ENCODE results near the gene CENPB. TPM values are rescaled to one million over a fixed set of nuclear protein-coding genes. Genes with fewer than 3 reads are reported as not detected.

The CENPB gene
- total RNA-seq, 1 donor from 2014 or later = 82.3 TPM

- TF ChIP-seq, protein P1, sequence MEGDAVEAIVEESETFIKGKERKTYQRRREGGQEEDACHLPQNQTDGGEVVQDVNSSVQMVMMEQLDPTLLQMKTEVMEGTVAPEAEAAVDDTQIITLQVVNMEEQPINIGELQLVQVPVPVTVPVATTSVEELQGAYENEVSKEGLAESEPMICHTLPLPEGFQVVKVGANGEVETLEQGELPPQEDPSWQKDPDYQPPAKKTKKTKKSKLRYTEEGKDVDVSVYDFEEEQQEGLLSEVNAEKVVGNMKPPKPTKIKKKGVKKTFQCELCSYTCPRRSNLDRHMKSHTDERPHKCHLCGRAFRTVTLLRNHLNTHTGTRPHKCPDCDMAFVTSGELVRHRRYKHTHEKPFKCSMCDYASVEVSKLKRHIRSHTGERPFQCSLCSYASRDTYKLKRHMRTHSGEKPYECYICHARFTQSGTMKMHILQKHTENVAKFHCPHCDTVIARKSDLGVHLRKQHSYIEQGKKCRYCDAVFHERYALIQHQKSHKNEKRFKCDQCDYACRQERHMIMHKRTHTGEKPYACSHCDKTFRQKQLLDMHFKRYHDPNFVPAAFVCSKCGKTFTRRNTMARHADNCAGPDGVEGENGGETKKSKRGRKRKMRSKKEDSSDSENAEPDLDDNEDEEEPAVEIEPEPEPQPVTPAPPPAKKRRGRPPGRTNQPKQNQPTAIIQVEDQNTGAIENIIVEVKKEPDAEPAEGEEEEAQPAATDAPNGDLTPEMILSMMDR (conservative IDR thresholded peaks at IDR 0.05; ENCODE audit: low read depth, low read length) = no peak
- no peak for DNase-seq (ENCODE audit: low read depth)
- peak overlapping the region; percentile 1 for H3K4me3 ChIP-seq (ENCODE audit: low read depth, low read length)
Observed at GRCh38 chr20:3808544-3808943, 22.0 kb upstream of the CENPB start.

- DNase-seq (ENCODE audit: low read depth) = no peak
- H3K4me3 ChIP-seq (ENCODE audit: low read depth, low read length) = no peak overlapping the region
- TF ChIP-seq, protein P1 (conservative IDR thresholded peaks at IDR 0.05; ENCODE audit: low read depth, low read length) = no peak
Observed at GRCh38 chr20:3804781-3805180, 18.2 kb upstream of the CENPB start.

DNA sequence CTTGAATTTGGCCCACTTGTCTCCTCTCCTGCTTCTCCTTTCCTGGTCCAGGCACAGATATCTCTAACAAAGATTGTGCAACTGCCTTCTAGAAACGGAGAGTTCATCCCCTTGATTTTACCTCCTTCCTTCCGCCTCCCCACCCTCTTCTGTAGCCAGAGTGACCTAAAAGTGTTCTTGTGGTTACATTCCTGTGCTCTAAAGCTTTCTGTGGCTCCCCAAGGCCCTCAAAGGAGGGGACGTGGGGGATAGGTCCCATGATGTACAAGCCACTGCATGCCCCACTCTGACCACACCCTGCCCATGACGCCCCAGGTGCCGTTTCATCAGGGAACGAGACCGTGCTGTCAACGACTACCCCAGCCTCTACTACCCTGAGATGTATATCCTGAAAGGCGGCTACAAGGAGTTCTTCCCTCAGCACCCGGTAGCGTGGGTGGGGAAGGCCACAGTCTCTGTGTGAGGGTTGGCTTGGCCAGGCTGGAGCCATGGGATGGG is 17.8 kb upstream of the CENPB start:
- DNase-seq (ENCODE audit: low read depth) = no peak
- H3K4me3 ChIP-seq (ENCODE audit: low read depth, low read length) = no peak overlapping the region
- TF ChIP-seq, protein P1 (conservative IDR thresholded peaks at IDR 0.05; ENCODE audit: low read depth, low read length) = no peak

- H3K4me3 ChIP-seq (ENCODE audit: low read depth, low read length) = no peak overlapping the region
- TF ChIP-seq, protein P1 (conservative IDR thresholded peaks at IDR 0.05; ENCODE audit: low read depth, low read length) = no peak
- DNase-seq (ENCODE audit: low read depth) = no peak
Observed at GRCh38 chr20:3803854-3804253, 17.3 kb upstream of the CENPB start.

- TF ChIP-seq, protein P1 (conservative IDR thresholded peaks at IDR 0.05; ENCODE audit: low read depth, low read length) = no peak
- no peak overlapping the region for H3K4me3 ChIP-seq (ENCODE audit: low read depth, low read length)
- DNase-seq (ENCODE audit: low read depth) = no peak
Observed at GRCh38 chr20:3803289-3803688, 16.7 kb upstream of the CENPB start.

- no peak for DNase-seq (ENCODE audit: low read depth)
- H3K4me3 ChIP-seq (ENCODE audit: low read depth, low read length) = no peak overlapping the region
- TF ChIP-seq, protein P1 (conservative IDR thresholded peaks at IDR 0.05; ENCODE audit: low read depth, low read length) = no peak
Observed at GRCh38 chr20:3802524-3803239, 16.1 kb upstream of the CENPB start.

DNA sequence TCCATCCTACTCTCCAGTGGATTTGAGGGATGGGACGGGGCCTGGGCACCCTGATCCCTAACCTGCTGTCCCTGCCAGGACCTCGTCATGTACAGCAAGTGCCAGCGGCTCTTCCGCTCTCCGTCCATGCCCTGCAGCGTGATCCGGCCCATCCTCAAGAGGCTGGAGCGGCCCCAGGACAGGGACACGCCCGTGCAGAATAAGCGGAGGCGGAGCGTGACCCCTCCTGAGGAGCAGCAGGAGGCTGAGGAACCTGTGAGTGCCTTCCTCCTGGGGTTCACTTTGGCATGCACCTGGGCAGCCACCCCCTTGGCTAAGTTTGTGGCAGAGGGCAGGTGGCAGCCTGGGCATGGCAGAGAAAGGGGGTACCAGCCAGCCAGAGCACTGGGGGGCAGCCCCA is 15.3 kb upstream of the CENPB start:
- DNase-seq (ENCODE audit: low read depth) = no peak
- TF ChIP-seq, protein P1 (conservative IDR thresholded peaks at IDR 0.05; ENCODE audit: low read depth, low read length) = no peak
- no peak overlapping the region for H3K4me3 ChIP-seq (ENCODE audit: low read depth, low read length)
